Measurements from ENCODE around the gene NPTXR. TPM values are rescaled to one million over a fixed set of nuclear protein-coding genes. Genes with fewer than 3 reads are reported as not detected.

The NPTXR gene
- total and polyA plus RNA-seq, 10 donors: 0.24 to 11.5 (median 4.7) TPM

DNA sequence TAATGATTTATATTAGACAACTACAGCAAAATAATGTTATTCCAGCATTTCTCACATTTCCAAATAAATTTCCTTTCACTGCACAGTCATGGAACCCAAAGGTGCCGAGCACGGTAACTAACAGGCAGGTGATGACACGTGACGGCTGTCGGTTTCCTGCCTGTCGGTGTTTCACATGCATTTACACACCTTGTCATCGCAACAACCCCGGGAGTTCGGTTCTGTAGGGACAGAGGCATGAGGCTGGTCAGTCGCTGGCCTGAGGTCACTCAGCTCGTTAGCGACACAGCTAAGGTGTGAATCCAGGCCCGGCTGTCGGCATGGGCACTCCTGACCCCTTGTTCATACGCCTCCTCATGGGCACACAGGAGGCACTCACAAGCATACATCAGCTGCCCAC lies 59.8 kb downstream of the NPTXR start:
- intact Hi-C loops (cut with DNase I; ENCODE audit: low total_unique reads): loop anchor here (5.0 kb wide), 1 partner anchor 73 kb away; no protein-coding TSS in a partner anchor
- Histone ChIP-seq H3K27me3 (replicated peaks in 1 of 7) (no peaks in the 10 kb centered on the region), H3K27ac (no peak overlapping the region), H3K9me3 (no peaks in the 10 kb centered on the region), H3K4me3 (no peak overlapping the region), H3K36me3 (peaks cover 0 to 34% (median 10%) of the 10 kb centered on the region in 6 donors), H3K4me1 (peaks cover 14 to 42% (median 29%) of the 10 kb centered on the region in 6 donors)
- 92 to 98% (median 95%) methylated on average over 15 of the region's 15 CpGs for WGBS, 5 donors
- TF ChIP-seq POLR2A (IDR thresholded peaks at IDR 0.05) (no peak), POLR2AphosphoS5 (IDR thresholded peaks at IDR 0.05) (no peak)
- TF ChIP-seq, protein P1, sequence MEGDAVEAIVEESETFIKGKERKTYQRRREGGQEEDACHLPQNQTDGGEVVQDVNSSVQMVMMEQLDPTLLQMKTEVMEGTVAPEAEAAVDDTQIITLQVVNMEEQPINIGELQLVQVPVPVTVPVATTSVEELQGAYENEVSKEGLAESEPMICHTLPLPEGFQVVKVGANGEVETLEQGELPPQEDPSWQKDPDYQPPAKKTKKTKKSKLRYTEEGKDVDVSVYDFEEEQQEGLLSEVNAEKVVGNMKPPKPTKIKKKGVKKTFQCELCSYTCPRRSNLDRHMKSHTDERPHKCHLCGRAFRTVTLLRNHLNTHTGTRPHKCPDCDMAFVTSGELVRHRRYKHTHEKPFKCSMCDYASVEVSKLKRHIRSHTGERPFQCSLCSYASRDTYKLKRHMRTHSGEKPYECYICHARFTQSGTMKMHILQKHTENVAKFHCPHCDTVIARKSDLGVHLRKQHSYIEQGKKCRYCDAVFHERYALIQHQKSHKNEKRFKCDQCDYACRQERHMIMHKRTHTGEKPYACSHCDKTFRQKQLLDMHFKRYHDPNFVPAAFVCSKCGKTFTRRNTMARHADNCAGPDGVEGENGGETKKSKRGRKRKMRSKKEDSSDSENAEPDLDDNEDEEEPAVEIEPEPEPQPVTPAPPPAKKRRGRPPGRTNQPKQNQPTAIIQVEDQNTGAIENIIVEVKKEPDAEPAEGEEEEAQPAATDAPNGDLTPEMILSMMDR (IDR thresholded peaks at IDR 0.05 in 8 of 11, conservative IDR thresholded peaks at IDR 0.05 in 3 of 11): no peak
- no peak for DNase-seq

DNA sequence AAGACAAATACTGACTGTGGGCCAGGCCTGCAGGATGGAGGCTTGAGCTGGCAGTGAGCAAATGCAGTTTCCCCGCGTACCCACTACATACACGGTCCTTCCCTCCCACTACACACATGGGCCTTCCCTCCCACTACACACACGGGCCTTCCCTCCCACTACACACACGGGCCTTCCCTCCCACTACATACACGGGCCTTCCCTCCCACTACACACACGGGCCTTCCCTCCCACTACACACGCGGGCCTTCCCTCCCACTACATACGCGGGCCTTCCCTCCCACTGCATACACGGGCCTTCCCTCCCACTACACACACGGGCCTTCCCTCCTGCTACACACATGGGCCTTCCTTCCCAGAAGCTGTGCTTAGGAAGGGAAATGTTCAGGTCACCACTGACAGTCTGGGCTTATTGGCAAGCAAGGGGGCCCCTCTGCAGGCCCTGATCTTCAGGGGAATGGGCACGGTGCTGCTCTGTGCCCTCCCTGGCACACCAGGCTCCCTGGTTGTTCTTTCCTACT lies 60.7 kb downstream of the NPTXR start:
- H3K4me1 ChIP-seq: peaks cover 10 to 33% (median 23%) of the 10 kb centered on the region in 6 donors
- H3K4me3 ChIP-seq: no peak overlapping the region
- intact Hi-C loops (cut with DNase I; ENCODE audit: low total_unique reads): loop anchor here (5.0 kb wide), 1 partner anchor 74 kb away; no protein-coding TSS in a partner anchor
- DNase-seq: no peak
- TF ChIP-seq, protein P1 (IDR thresholded peaks at IDR 0.05 in 8 of 11, conservative IDR thresholded peaks at IDR 0.05 in 3 of 11): no peak
- TF ChIP-seq POLR2AphosphoS5 (IDR thresholded peaks at IDR 0.05): no peak
- TF ChIP-seq POLR2A (IDR thresholded peaks at IDR 0.05): no peak
- H3K27ac ChIP-seq: peak overlapping the region in 2 of 8 donors; percentile 31 to 50
- H3K27me3 ChIP-seq (replicated peaks in 1 of 7): no peaks in the 10 kb centered on the region
- peaks cover 0 to 43% (median 12%) of the 10 kb centered on the region in 6 donors for H3K36me3 ChIP-seq
- no peaks in the 10 kb centered on the region for H3K9me3 ChIP-seq
- 48 to 63% (median 53%) methylated on average over 13 to 14 of the region's 14 CpGs for WGBS, 5 donors

DNA sequence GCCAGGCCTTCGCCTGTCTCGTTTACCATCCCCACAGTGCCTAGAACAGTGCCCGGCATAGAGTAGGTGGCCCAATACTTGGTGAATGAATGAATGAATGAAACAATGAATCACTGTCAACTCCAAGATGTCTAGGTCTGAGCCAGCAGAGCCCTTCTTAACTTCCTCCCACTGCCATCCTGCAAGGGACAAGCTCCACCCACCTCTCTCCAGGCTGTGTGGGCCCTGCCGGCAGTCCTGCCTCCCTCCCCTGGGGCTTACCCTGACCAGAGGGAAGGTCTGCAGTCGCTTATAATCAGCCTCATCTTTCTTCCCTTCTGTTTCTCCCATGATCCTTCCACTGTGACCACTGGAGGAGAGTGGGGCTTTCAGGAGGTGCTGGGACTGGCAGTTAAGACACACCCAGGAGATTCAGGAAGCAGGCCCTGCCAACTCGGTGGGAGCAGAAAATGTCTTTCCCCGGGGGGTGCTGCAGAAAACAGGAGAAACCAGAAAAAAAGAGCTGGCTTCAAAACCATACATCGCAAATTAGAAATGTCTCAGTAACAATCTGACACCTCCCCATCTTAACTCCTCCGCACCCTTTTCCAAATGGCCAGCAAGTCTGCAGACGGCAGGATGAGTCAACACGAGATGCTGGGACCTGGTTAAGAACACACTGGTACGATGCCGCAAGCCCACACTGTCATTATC lies 61.3 kb downstream of the NPTXR start:
- peaks cover 6 to 27% (median 17%) of the 10 kb centered on the region in 6 donors for H3K4me1 ChIP-seq
- H3K4me3 ChIP-seq: no peak overlapping the region
- peaks cover 0 to 43% (median 12%) of the 10 kb centered on the region in 6 donors for H3K36me3 ChIP-seq
- H3K9me3 ChIP-seq: no peaks in the 10 kb centered on the region
- no peaks in the 10 kb centered on the region for H3K27me3 ChIP-seq (replicated peaks in 1 of 7)
- 49 to 60% (median 56%) methylated on average over 13 of the region's 13 CpGs for WGBS, 5 donors
- TF ChIP-seq POLR2AphosphoS5 (IDR thresholded peaks at IDR 0.05) (no peak), POLR2A (IDR thresholded peaks at IDR 0.05) (no peak)
- TF ChIP-seq, protein P1 (IDR thresholded peaks at IDR 0.05 in 8 of 11, conservative IDR thresholded peaks at IDR 0.05 in 3 of 11): no peak
- no peak for DNase-seq
- intact Hi-C loops (cut with DNase I; ENCODE audit: low total_unique reads): loop anchor here (5.0 kb wide), 1 partner anchor 75 kb away; no protein-coding TSS in a partner anchor
- peak overlapping the region in 2 of 8 donors; percentile 31 to 50 for H3K27ac ChIP-seq

DNA sequence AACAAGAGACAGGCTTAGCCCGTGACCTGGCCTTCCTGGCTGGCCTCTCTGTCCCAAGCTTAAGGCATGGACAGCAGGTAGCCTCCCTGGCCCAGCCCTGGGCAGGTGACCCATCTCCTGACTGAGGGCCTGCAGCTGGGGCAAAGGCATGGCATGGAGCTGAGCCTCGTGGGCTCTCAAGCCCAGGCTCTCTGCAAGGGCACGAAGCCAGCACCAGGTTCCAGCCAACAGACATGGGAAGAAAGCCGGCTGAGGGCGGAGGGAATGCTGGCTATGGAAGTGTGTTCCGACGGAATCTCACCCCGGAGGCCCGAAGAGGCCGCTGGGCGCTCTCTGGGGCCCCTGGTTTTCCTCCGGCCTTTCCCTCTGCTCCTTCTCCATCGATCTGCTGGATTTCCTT lies 62.8 kb downstream of the NPTXR start:
- peaks cover 0 to 46% (median 12%) of the 10 kb centered on the region in 6 donors for H3K36me3 ChIP-seq
- no peak overlapping the region for H3K4me3 ChIP-seq
- H3K27me3 ChIP-seq (replicated peaks in 1 of 7): no peaks in the 10 kb centered on the region
- 93 to 96% (median 94%) methylated on average over 10 to 13 of the region's 13 CpGs for WGBS, 5 donors
- H3K4me1 ChIP-seq: peaks cover 6 to 22% (median 12%) of the 10 kb centered on the region in 6 donors
- no peaks in the 10 kb centered on the region for H3K9me3 ChIP-seq
- TF ChIP-seq POLR2A (IDR thresholded peaks at IDR 0.05) (no peak), POLR2AphosphoS5 (IDR thresholded peaks at IDR 0.05) (no peak)
- TF ChIP-seq, protein P1 (IDR thresholded peaks at IDR 0.05 in 8 of 11, conservative IDR thresholded peaks at IDR 0.05 in 3 of 11): no peak
- intact Hi-C loops (cut with DNase I; ENCODE audit: low total_unique reads): loop anchor here (5.0 kb wide), 1 partner anchor 76 kb away; no protein-coding TSS in a partner anchor
- no peak overlapping the region for H3K27ac ChIP-seq
- no peak for DNase-seq

Measured in spleen (tissue), 11 donors.